Suppressor macrophage treated with lipopolysaccharide for 1 hour (primary cell): ENCODE measurements around the gene MROH7.

ENCODE experiments used
- DNase-seq, 3 donors: peaks; one replicate each; pipeline ENCODE4 v3.0.0-alpha.2; 2020 to 2022

MROH7 gene

DNA sequence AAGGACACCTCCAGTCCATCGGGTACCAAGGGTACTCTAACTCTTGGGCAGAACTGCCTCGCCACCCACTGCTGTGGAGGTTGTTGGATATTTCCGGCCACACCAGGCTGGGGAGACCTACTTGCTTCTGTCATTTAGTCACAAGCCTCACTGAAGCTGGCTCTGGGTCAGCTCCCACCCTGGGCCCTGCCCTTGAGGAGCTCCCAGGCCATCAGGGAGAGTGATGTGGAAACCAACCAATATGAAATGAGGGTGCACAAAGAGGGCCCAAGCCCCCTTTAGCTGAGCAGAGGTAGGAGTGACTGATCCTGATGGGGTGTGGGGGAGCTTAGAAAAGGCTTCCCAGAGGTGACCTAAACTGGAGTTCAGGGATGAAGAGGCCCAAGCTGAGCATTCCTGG lies 103.1 kb downstream of the MROH7 start:
- DNase-seq: no peak

DNA sequence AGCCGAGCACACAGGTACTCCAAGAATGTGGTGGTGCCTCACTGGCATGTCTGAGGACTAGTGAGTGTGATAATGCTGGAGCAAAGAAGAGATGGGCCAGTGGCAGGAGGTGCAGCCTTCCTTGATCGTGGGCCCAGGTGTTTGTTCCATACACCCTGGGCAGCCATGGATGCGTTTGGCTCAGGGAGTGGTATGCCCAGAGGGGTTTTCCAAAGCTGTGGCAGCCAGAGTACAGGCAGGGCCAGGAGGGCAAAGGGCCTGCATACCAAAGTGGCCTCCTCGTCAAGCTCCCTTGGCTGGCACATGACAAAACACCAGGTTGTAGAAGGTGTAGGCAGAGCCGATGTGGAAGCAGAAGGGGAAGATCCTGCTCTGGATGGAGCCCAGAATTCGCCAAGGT lies 103.7 kb downstream of the MROH7 start:
- no peak for DNase-seq

DNA sequence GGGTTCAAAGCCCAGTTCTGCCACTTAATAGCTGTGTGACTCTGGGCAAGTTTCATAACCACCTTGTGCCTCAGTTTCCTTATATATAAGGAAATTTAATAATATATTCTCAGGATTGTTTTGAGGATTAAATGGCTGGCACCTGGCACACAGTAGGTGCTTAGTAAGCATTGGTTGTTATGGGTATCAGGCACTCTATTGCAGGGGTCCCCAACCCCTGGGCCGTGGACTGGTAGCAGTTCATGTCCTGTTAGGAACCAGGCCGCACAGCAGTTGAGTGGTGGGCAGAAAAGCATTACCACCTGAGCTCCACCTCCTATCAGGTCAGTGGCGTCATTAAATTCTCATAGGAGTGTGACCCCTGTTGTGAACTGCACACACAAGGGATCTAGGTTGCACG lies 104.3 kb downstream of the MROH7 start:
- DNase-seq: no peak

DNA sequence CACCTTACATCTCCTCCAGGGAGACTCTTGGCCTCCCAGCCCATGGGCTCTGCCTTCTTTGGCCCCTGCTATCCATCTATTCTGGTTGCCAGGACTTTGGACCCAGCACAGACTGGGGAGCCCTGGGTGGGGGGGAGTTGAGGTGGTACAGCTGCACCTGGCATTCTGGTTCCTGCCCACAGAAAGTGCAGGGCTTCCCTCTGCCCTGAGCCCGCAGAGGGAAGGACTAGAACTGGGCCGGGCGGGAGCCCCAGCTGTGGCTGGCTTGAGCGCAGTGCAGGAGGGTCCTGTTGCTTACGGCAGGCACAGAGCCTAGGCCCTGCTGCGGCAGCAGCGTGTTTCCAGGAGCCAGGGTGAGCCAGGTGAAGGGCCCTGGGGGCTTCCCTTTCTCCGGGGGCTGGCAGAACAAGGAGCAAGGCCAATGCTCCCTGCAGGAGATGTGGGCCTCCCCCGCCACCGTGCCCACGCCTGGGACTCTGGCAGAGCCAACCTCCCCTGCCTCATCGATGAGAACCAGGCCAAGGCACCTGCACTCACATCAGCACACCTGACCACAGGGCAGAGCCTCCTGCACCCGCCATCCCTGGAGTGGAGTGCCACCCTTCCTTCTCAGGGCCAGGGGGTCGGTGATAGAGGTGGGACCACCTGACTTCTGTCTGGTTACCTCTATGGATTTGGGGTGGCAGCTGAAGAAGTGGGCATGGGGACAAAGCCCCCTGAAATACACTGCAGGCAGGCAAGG lies 106.7 kb downstream of the MROH7 start:
- DNase-seq: no peak

DNA sequence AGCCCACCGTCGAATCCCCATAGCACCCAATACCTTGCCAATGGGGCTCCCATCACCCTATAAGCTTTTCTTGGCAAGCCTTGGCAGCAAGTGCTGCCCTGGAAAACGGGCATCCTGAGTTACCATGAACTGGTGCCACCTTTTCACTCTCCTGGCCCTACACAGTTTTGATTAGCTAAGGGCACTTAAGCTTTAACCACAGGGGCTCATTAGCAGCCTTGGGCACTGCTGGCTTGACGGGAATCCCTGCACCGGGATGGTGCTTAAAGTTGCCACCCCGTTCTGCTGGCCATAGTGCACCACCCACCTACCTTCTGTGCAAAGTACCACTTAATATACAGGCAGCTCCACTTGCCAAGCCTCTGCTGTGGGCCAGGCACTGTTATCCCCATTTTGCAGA lies 109.0 kb downstream of the MROH7 start:
- DNase-seq: no peak

DNA sequence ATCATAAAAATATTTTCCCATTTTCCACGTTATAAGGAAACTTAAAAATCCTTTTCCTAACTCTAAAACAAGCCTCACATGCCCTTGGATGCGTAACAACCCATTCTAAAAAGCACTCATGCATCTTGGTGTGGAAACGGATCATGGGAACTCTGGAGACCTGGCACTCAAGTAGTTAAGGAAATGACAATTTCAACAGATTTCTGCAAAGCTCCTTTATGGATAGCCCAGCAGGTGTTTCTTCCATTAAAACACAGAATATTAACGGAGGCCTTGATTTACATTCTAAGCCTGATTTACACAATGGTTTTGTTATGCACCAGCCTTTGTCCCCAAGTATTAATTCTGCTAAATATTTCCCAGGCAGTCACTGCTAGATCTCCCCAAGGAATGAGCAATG lies 109.8 kb downstream of the MROH7 start:
- no peak for DNase-seq

DNA sequence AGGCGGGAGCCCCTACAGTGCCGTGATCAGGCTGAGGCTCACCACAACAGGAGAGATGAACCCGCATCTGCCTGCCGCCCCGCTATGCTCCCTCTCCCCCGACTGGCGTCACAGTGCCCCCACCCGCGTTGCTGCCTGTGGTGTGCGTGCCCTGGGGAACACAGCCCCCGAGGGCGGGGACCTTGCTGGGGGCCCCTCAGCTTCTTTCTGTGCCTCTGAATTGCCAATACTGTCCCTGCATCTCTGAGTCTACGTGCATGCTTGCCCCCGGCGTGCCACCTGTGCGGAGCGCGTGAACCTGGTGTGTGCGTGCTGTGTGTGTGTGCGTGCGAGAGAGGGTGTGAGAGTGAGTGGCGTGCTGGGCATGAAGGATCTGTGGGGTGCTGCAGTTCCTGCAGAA lies 112.5 kb downstream of the MROH7 start:
- no peak for DNase-seq

DNA sequence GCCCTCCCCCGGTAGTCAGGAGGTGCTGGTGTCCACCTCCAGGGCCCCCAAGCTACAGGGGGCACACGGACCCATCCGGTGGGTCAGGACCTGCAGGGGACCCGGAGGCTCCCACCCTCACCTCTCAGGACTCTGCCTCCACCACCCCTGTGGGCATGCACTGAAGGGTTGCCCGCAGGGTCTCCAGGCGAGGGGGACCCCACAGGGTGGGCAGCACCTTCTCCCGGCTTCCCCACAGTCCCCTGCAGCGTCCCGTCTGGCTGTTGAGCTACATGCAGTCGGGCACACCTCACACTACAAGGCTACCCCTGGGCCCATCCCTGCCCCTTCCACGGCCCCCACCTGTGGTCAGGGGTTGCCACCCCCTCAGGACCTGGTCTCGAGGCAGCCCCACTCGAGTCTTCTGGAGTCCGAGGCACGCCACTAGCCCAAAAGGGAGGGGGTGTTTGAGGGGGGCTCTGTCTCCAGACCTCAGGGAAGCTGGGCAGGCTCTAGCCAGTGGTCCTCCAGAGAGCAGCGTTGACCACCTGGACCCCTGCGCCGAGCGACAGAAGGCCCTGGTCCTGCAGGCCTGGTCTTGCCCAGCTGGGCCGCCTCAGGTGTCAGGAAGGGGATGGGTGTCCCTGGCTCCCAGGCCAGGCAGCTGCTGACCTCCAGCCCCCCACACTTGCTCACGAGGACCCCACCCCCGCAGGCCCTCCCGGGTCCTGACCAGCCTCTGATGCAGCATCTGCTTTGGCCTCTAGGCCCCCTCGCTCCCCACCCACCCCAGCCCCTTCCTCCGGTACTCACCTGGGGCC lies 113.1 kb downstream of the MROH7 start:
- DNase-seq: no peak

DNA sequence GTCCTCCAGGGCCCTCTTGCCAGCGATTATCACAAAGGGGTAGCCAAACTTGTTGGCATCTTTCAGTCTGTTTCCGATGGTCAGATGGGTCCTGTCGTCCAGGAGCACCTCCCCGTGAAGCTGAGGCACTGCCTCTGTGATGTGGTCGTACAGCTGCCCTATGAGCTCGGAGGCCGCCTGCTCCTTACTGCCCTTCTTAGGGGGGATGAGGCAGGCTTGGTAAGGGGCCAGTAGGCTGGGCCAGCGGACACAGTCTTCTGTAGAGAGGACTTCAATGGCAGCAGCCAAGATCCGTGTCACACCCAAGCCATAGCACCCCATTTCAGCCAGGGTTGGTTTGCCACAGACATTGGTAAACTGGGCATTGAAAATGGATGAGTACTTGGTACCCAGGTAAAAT lies 116.2 kb downstream of the MROH7 start:
- no peak for DNase-seq

DNA sequence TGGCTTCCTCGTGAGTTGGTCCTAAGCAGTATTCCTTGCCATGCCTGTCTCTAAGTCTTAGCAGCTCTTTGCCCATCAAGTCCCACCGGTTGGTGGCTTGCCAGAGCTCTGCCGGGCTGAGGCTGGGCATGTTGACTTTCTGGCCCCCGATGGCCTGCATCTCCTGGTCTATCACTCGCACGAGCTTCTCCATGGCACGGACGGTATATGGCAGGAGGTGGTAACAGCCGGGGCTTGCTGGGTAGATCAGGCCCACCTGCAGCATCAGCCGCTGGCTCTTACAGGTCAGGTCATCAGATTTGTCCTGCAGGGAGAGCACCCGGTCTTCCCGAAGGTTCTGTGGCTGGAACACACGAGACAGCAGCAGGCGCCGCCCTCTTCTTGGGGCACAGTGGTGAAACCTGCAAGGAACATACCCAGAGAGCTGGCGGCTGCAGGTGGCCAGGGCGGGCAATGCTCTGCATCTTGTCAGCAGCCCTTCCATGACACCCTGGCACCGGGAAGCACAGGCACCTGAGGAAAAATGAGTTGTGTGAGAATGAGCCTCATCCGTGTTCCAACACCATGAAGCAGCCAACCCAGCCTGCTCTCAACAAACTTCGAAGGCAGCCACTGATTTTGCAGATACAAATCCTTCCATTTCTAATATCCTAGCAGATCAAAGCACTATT lies 117.2 kb downstream of the MROH7 start:
- DNase-seq: no peak
